Breast epithelium (tissue), 4 donors: ENCODE results near the gene CACNA2D1. TPM values are rescaled to one million over a fixed set of nuclear protein-coding genes. Genes with fewer than 3 reads are reported as not detected.

ENCODE experiments used
- DNase-seq, 2 donors: peaks; one replicate each; pipeline ENCODE4 v3.0.0-alpha.2; 2019; ENCODE audit warnings: low spot score in 2 of 2
- H3K27ac ChIP-seq, 2 donors: fragments of 200-600 bp; sonication (generic) in 1 of 2; one replicate each; pipeline ENCODE4 v1.5.1; 2016 to 2019; ENCODE audit warnings: mild to moderate bottlenecking in 1 of 2
- H3K27me3 ChIP-seq, 2 donors: fragments of 200-600 bp; sonication (generic) in 1 of 2; one replicate each; pipeline versions ENCODE4 v1.5.1 to v1.6.0; 2017 to 2019; ENCODE audit warnings: control low read depth in 1 of 2, mild to moderate bottlenecking in 1 of 2
- H3K36me3 ChIP-seq: fragments of 200-600 bp; one replicate; pipeline ENCODE4 v1.5.1; 2019
- H3K4me1 ChIP-seq, 2 donors: fragments of 200-600 bp; sonication (generic); one replicate each; pipeline ENCODE4 v1.5.1; 2016 to 2019; ENCODE audit warnings: control low read depth in 1 of 2
- H3K4me3 ChIP-seq, 3 donors: fragments of 200-600 bp; sonication (generic); 1 replicate in 2 of 3; 2 replicates in 1 of 3; pipeline ENCODE4 v1.5.1; 2016 to 2019; ENCODE audit warnings: mild to moderate bottlenecking in 3 of 3, moderate library complexity in 2 of 3
- H3K9me3 ChIP-seq, 2 donors: fragments of 200-600 bp; sonication (generic) in 1 of 2; one replicate each; pipeline ENCODE4 v1.5.1; 2016 to 2019; ENCODE audit warnings: control low read depth in 1 of 2
- CTCF ChIP-seq, 3 donors: fragments of 450-650 bp; IDR thresholded peaks; one replicate each; pipeline ENCODE4 v1.5.1; 2016 to 2017; ENCODE audit warnings: antibody characterized with exemption in 3 of 3, mild to moderate bottlenecking in 3 of 3, moderate library complexity in 3 of 3
- POLR2A ChIP-seq: fragments of 450-650 bp; IDR thresholded peaks from one replicate; pipeline ENCODE4 v1.6.1; 2016; ENCODE audit warnings: antibody characterized with exemption, mild to moderate bottlenecking, moderate library complexity
- POLR2AphosphoS5 ChIP-seq, 3 donors: sonication (generic); formaldehyde crosslinking; IDR thresholded peaks; one replicate each; pipeline ENCODE4 v1.6.1; 2017; ENCODE audit warnings: antibody characterized with exemption in 3 of 3
- intact Hi-C: fragments of 100-400 bp; cut with DNase I; formaldehyde crosslinking; loops from one replicate; pipeline ENCODE4 v1.15.1; 2023; ENCODE audit warnings: low total_unique reads
- total RNA-seq, 3 donors: library from RNA; depleted of rRNA; stranded (reverse); fragments of >200 nt; gene quantifications; one replicate each; pipeline ENCODE4 v1.1.0, GENCODE V29; 2016

CACNA2D1 gene
- total RNA-seq, 3 donors from 2014 or later = 10.2 to 79.4 (median 16.0) TPM

- Histone ChIP-seq H3K27ac (no peak overlapping the region), H3K4me1 (no peaks in the 10 kb centered on the region), H3K4me3 (no peak overlapping the region), H3K9me3 (no peaks in the 10 kb centered on the region), H3K36me3 (no peaks in the 10 kb centered on the region), H3K27me3 (no peaks in the 10 kb centered on the region)
- intact Hi-C loops = no loop called here
- no peak for TF ChIP-seq CTCF (IDR thresholded peaks at IDR 0.05)
- no peak for TF ChIP-seq POLR2AphosphoS5 (IDR thresholded peaks at IDR 0.05)
- TF ChIP-seq POLR2A = no peak
- no peak for DNase-seq
Observed at GRCh38 chr7:81929386-81929785, 514.2 kb downstream of the CACNA2D1 start.

GRCh38 chr7:81926154-81926553 is 517.4 kb downstream of the CACNA2D1 start:
- no peak overlapping the region for H3K27ac ChIP-seq
- no peaks in the 10 kb centered on the region for H3K27me3 ChIP-seq
- no peaks in the 10 kb centered on the region for H3K4me1 ChIP-seq
- H3K36me3 ChIP-seq = no peaks in the 10 kb centered on the region
- TF ChIP-seq POLR2AphosphoS5 (IDR thresholded peaks at IDR 0.05) = no peak
- no peak for TF ChIP-seq CTCF (IDR thresholded peaks at IDR 0.05)
- no peak for TF ChIP-seq POLR2A
- intact Hi-C loops = no loop called here
- no peak for DNase-seq
- H3K9me3 ChIP-seq = no peaks in the 10 kb centered on the region
- no peak overlapping the region for H3K4me3 ChIP-seq

- Histone ChIP-seq H3K4me1 (no peaks in the 10 kb centered on the region), H3K36me3 (no peaks in the 10 kb centered on the region), H3K27me3 (no peaks in the 10 kb centered on the region), H3K9me3 (no peaks in the 10 kb centered on the region), H3K4me3 (no peak overlapping the region), H3K27ac (no peak overlapping the region)
- no peak for DNase-seq
- intact Hi-C loops = no loop called here
- TF ChIP-seq CTCF (IDR thresholded peaks at IDR 0.05) (no peak), POLR2AphosphoS5 (IDR thresholded peaks at IDR 0.05) (no peak), POLR2A (no peak)
Observed at GRCh38 chr7:81925530-81925929, 518.0 kb downstream of the CACNA2D1 start.

GRCh38 chr7:81924494-81924893 is 519.1 kb downstream of the CACNA2D1 start:
- TF ChIP-seq CTCF (IDR thresholded peaks at IDR 0.05) (no peak), POLR2A (no peak), POLR2AphosphoS5 (IDR thresholded peaks at IDR 0.05) (no peak)
- no peaks in the 10 kb centered on the region for H3K27me3 ChIP-seq
- peaks cover 0 to 7% of the 10 kb centered on the region in 2 donors for H3K9me3 ChIP-seq
- H3K4me3 ChIP-seq = no peak overlapping the region
- DNase-seq = no peak
- H3K27ac ChIP-seq = no peak overlapping the region
- intact Hi-C loops = no loop called here
- H3K36me3 ChIP-seq = no peaks in the 10 kb centered on the region
- H3K4me1 ChIP-seq = no peaks in the 10 kb centered on the region

- Histone ChIP-seq H3K27ac (no peak overlapping the region), H3K4me1 (no peaks in the 10 kb centered on the region), H3K27me3 (no peaks in the 10 kb centered on the region), H3K36me3 (no peaks in the 10 kb centered on the region), H3K4me3 (no peak overlapping the region), H3K9me3 (peaks cover 2 to 15% of the 10 kb centered on the region in 2 donors)
- DNase-seq = no peak
- intact Hi-C loops = no loop called here
- no peak for TF ChIP-seq POLR2A
- TF ChIP-seq CTCF (IDR thresholded peaks at IDR 0.05) = no peak
- no peak for TF ChIP-seq POLR2AphosphoS5 (IDR thresholded peaks at IDR 0.05)
Observed at GRCh38 chr7:81919494-81919893, 524.1 kb downstream of the CACNA2D1 start.
